HepG2 (cell line): Measurements from ENCODE around the gene MEX3A. TPM values are rescaled to one million over a fixed set of nuclear protein-coding genes. Genes with fewer than 3 reads are reported as not detected.
A peak's percentile ranks its signal among the peaks of the same experiment; 100 is the strongest.

ENCODE experiments used
- AGO2 ChIP-seq: fragments of 200-400 bp; formaldehyde crosslinking; optimal IDR thresholded peaks from 2 replicates; pipeline ENCODE3; 2017; ENCODE audit warnings: mild to moderate bottlenecking, low read depth, low read length, moderate library complexity
- FLYWCH1 ChIP-seq: sonication (generic); formaldehyde crosslinking; IDR thresholded peaks from 2 replicates; pipeline ENCODE4 v1.8.1; 2023; ENCODE audit warnings: mild to moderate bottlenecking, missing genetic modification reagents
- ISX ChIP-seq: sonication (generic); formaldehyde crosslinking; conservative IDR thresholded peaks from 2 replicates; pipeline ENCODE4 v1.5.0; 2020; ENCODE audit warnings: missing genetic modification reagents
- KDM2A ChIP-seq: sonication (generic); formaldehyde crosslinking; IDR thresholded peaks from 2 replicates; pipeline ENCODE4 v1.4.0; 2020; ENCODE audit warnings: low read depth, missing genetic modification reagents, borderline replicate concordance
- LRRFIP1 ChIP-seq: sonication (generic); formaldehyde crosslinking; conservative IDR thresholded peaks from 2 replicates; pipeline ENCODE4 v1.4.0; 2020; ENCODE audit warnings: missing genetic modification reagents
- NAIF1 ChIP-seq: sonication (generic); formaldehyde crosslinking; IDR thresholded peaks from 2 replicates; pipeline ENCODE4 v1.5.0; 2020; ENCODE audit warnings: mild to moderate bottlenecking, missing genetic modification reagents, borderline replicate concordance
- SNAPC2 ChIP-seq: sonication (generic); formaldehyde crosslinking; IDR thresholded peaks from 2 replicates; pipeline ENCODE4 v1.8.1; 2022; ENCODE audit warnings: mild to moderate bottlenecking, missing genetic modification reagents
- TFDP1 ChIP-seq: IDR thresholded peaks from 2 replicates; pipeline ENCODE4 v1.6.1; 2016; ENCODE audit warnings: missing compliant biosample characterization, missing genetic modification reagents, borderline replicate concordance
- U2AF2 ChIP-seq: fragments of 200-400 bp; formaldehyde crosslinking; IDR thresholded peaks from 2 replicates; pipeline ENCODE4 v1.6.1; 2017; ENCODE audit warnings: low read depth, mild to moderate bottlenecking, low read length
- ZNF331 ChIP-seq: sonication (generic); formaldehyde crosslinking; IDR thresholded peaks from 2 replicates; pipeline ENCODE4 v1.4.0; 2020; ENCODE audit warnings: missing genetic modification reagents
- ZNF343 ChIP-seq: sonication (generic); formaldehyde crosslinking; IDR thresholded peaks from 2 replicates; pipeline ENCODE4 v1.4.0; 2020; ENCODE audit warnings: mild to moderate bottlenecking, missing genetic modification reagents
- ZNF512B ChIP-seq: sonication (generic); formaldehyde crosslinking; IDR thresholded peaks from 2 replicates; pipeline ENCODE4 v1.5.1; 2020; ENCODE audit warnings: missing genetic modification reagents, mild to moderate bottlenecking, borderline replicate concordance
- ZNF609 ChIP-seq: sonication (generic); formaldehyde crosslinking; IDR thresholded peaks from 2 replicates; pipeline ENCODE4 v1.4.0; 2020; ENCODE audit warnings: mild to moderate bottlenecking, missing genetic modification reagents, borderline replicate concordance
- ZNF7 ChIP-seq: IDR thresholded peaks from 2 replicates; pipeline ENCODE4 v1.6.1; 2016; ENCODE audit warnings: missing biosample characterization, missing genetic modification reagents
- ZNF703 ChIP-seq: sonication (generic); formaldehyde crosslinking; IDR thresholded peaks from 2 replicates; pipeline ENCODE4 v1.5.1; 2020; ENCODE audit warnings: missing genetic modification reagents, mild to moderate bottlenecking, moderate library complexity, borderline replicate concordance
- polyA plus RNA-seq, 8 experiments: library from polyadenylated mRNA; depleted of rRNA in 3 of 8; stranded (reverse) in 7 of 8; unstranded in 1 of 8; fragments of >200 nt; fragmentation: Illumina TruSeq in 4 of 8; extraction: Trizol in 4 of 8; gene quantifications; 2 replicates each; pipeline versions ENCODE4 v1.2.1 to v1.2.3, GENCODE V29; 2011 to 2016; ENCODE audit warnings: low read depth in 4 of 8, missing spikeins in 1 of 8, mixed read lengths in 1 of 8; ENCODE audit not compliant: insufficient read depth in 1 of 8
- total RNA-seq, 5 experiments: library from RNA; depleted of rRNA; stranded (reverse); fragments of >200 nt; fragmentation: Illumina TruSeq; extraction: Trizol; gene quantifications; 2 replicates each; pipeline ENCODE4 v1.2.3, GENCODE V29; 2016; ENCODE audit warnings: low read depth in 1 of 5
- TF ChIP-seq, protein P1 (sequence below): sonication (generic); formaldehyde crosslinking; IDR thresholded peaks from 2 replicates; pipeline ENCODE4 v1.5.0; 2020; ENCODE audit warnings: missing genetic modification reagents

The MEX3A gene
- total and polyA plus RNA-seq, 2 of the 13 experiments (the other 11 are each of a cell fraction or from before 2014, with no cell fraction given), result 7.6 to 9.1 TPM

DNA sequence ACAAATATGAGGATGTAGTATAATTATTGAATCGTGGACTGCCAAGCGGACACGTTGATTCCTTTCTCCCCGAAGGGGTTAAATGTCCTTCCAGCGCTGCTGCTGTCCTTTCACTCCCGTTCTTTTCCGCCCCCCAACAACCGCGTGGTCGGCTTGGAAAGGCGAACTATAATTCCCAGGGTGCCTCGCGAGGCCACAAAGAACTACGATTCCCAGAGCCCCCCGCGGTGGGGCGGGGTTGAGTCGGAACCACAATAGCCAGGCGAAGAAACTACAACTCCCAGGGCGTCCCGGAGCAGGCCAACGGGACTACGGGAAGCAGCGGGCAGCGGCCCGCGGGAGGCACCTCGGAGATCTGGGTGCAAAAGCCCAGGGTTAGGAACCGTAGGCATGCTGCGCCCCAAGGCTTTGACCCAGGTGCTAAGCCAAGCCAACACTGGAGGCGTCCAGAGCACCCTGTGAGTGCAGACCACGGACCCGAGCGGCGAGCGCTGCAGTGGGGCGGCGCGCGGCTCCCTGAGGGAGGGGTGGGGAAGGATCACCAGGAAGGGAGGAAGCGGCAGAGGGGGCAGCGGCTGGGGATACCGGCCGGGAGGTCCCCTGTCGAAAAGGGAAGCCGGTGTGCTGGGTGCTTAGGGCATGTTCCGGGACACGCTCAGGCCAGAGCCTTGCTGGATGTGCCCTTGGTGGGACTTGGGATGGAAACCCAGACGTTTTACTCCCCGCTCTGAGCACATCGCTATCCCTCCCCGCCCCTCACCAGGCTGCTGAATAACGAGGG lies 27.6 kb downstream of the MEX3A start, which contains the start of gene LAMTOR2 (continued):
- peak; percentile 70; the same call in 1 of the 2 replicates for TF ChIP-seq ZNF609 (CRISPR knock-in tag)
- peak; percentile 66; the same call in 1 of the 2 replicates for TF ChIP-seq TFDP1 (CRISPR knock-in tag)
- TF ChIP-seq ZNF512B, result no peak
- no peak for TF ChIP-seq LRRFIP1 (CRISPR knock-in tag)
- TF ChIP-seq SNAPC2 (CRISPR knock-in tag), result no peak
- no peak for TF ChIP-seq U2AF2
- TF ChIP-seq KDM2A (CRISPR knock-in tag), result peak; percentile 81; the same call in 1 of the 2 replicates
- TF ChIP-seq FLYWCH1 (CRISPR knock-in tag), result no peak
- TF ChIP-seq, protein P1, sequence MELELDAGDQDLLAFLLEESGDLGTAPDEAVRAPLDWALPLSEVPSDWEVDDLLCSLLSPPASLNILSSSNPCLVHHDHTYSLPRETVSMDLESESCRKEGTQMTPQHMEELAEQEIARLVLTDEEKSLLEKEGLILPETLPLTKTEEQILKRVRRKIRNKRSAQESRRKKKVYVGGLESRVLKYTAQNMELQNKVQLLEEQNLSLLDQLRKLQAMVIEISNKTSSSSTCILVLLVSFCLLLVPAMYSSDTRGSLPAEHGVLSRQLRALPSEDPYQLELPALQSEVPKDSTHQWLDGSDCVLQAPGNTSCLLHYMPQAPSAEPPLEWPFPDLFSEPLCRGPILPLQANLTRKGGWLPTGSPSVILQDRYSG (CRISPR knock-in tag), result no peak
- TF ChIP-seq AGO2, result no peak
- no peak; the same call in 1 of the 2 replicates for TF ChIP-seq ZNF343 (CRISPR knock-in tag)
- TF ChIP-seq NAIF1 (CRISPR knock-in tag), result no peak
- TF ChIP-seq ISX (CRISPR knock-in tag), result no peak
- no peak for TF ChIP-seq ZNF7 (CRISPR knock-in tag)
- TF ChIP-seq ZNF703 (CRISPR knock-in tag), result no peak
- TF ChIP-seq ZNF331 (CRISPR knock-in tag), result peak; percentile 42; the same call in 1 of the 2 replicates
